A673 (cell line): ENCODE measurements around the gene NXPE4. TPM values are rescaled to one million over a fixed set of nuclear protein-coding genes. Genes with fewer than 3 reads are reported as not detected.

Experiments
- BruUV-seq: library from RNA; stranded (reverse); fragments of 400-500 nt; replicated peaks from 2 replicates; lab custom pipeline; 2021; lab: Mats Ljungman, UMichigan
- CTCF ChIA-PET: fragments of 300-600 bp; sonication (Branson Sonifier 250); formaldehyde crosslinking; loops from one replicate; lab custom pipeline; 2022; ENCODE audit warnings: antibody characterized with exemption; lab: Charles Lee
- POLR2A ChIA-PET: fragments of 300-600 bp; sonication (Branson Sonifier 250); formaldehyde crosslinking; loops from one replicate; lab custom pipeline; 2022; ENCODE audit warnings: antibody characterized with exemption; ENCODE audit not compliant: low non-redundant PET; lab: Charles Lee
- DNase-seq: peaks from one replicate; pipeline ENCODE4 v3.0.0-alpha.2; 2015; ENCODE audit warnings: low spot score
- H3K27ac ChIP-seq: fragments of 200-600 bp; sonication (generic); 2 replicates; pipeline ENCODE4 v1.5.1; 2016; ENCODE audit warnings: mixed run types, low read depth, mild to moderate bottlenecking, mixed read lengths, antibody characterized with exemption, low read length; ENCODE audit not compliant: poor library complexity, severe bottlenecking
- H3K27me3 ChIP-seq: fragments of 200-600 bp; sonication (generic); replicated peaks from 2 replicates; pipeline ENCODE4 v1.6.1; 2017; ENCODE audit warnings: mixed run types, low read depth, mild to moderate bottlenecking, mixed read lengths, antibody characterized with exemption, low read length; ENCODE audit not compliant: insufficient read depth, poor library complexity
- H3K36me3 ChIP-seq: fragments of 200-600 bp; sonication (generic); 2 replicates; pipeline ENCODE4 v1.6.1; 2016; ENCODE audit warnings: mixed run types, mild to moderate bottlenecking, mixed read lengths, antibody characterized with exemption, low read length; ENCODE audit not compliant: insufficient read depth, poor library complexity, severe bottlenecking
- H3K4me1 ChIP-seq: fragments of 200-600 bp; sonication (generic); 2 replicates; pipeline ENCODE4 v1.6.1; 2017; ENCODE audit warnings: mixed run types, mild to moderate bottlenecking, mixed read lengths, antibody characterized with exemption, low read length; ENCODE audit not compliant: insufficient read depth, poor library complexity, severe bottlenecking
- H3K4me3 ChIP-seq: fragments of 200-600 bp; sonication (generic); 2 replicates; pipeline ENCODE4 v1.5.1; 2016; ENCODE audit warnings: low read depth, mixed run types, mild to moderate bottlenecking, mixed read lengths, low read length; ENCODE audit not compliant: poor library complexity, severe bottlenecking
- H3K9me3 ChIP-seq: fragments of 200-600 bp; sonication (generic); 2 replicates; pipeline ENCODE4 v1.6.1; 2016; ENCODE audit warnings: mixed run types, low read depth, mild to moderate bottlenecking, mixed read lengths, antibody characterized with exemption, low read length; ENCODE audit not compliant: poor library complexity, severe bottlenecking
- EZH2 ChIP-seq: fragments of 200-600 bp; sonication (generic); IDR thresholded peaks from 2 replicates; pipeline ENCODE4 v1.6.1; 2017; ENCODE audit warnings: borderline replicate concordance, low read depth, mild to moderate bottlenecking, mixed read lengths, antibody characterized with exemption, low read length; ENCODE audit not compliant: poor library complexity, severe bottlenecking
- intact Hi-C: fragments of 100-400 bp; cut with micrococcal nuclease; formaldehyde crosslinking; loops from one replicate; pipeline ENCODE4 v1.10.0; 2022; ENCODE audit not compliant: unreplicated experiment
- total RNA-seq: library from RNA; stranded (reverse); gene quantifications from 2 replicates; pipeline ENCODE4 v1.2.3, GENCODE V29; 2021
- TF ChIP-seq, protein P1 (sequence below): fragments of 300-800, 200-600 bp; sonication (generic); conservative IDR thresholded peaks from 2 replicates; pipeline ENCODE4 v1.5.1; 2017; ENCODE audit warnings: low read depth, mild to moderate bottlenecking, antibody characterized with exemption, low read length, moderate library complexity, mixed read lengths

Gene NXPE4
- total RNA-seq, 1 experiment from 2014 or later = not detected

GRCh38 chr11:114621950-114622809 is 26.6 kb upstream of the NXPE4 start:
- POLR2A ChIA-PET = no interaction called here
- no peaks in the 10 kb centered on the region for H3K27me3 ChIP-seq
- BruUV-seq = no TSS peak
- no peak overlapping the region for H3K4me3 ChIP-seq
- no peaks in the 10 kb centered on the region for H3K4me1 ChIP-seq
- CTCF ChIA-PET = no interaction called here
- H3K36me3 ChIP-seq = no peaks in the 10 kb centered on the region
- no peak overlapping the region for H3K27ac ChIP-seq
- H3K9me3 ChIP-seq = peaks cover 23% of the 10 kb centered on the region
- DNase-seq = no peak
- TF ChIP-seq EZH2 = no peak
- TF ChIP-seq, protein P1, sequence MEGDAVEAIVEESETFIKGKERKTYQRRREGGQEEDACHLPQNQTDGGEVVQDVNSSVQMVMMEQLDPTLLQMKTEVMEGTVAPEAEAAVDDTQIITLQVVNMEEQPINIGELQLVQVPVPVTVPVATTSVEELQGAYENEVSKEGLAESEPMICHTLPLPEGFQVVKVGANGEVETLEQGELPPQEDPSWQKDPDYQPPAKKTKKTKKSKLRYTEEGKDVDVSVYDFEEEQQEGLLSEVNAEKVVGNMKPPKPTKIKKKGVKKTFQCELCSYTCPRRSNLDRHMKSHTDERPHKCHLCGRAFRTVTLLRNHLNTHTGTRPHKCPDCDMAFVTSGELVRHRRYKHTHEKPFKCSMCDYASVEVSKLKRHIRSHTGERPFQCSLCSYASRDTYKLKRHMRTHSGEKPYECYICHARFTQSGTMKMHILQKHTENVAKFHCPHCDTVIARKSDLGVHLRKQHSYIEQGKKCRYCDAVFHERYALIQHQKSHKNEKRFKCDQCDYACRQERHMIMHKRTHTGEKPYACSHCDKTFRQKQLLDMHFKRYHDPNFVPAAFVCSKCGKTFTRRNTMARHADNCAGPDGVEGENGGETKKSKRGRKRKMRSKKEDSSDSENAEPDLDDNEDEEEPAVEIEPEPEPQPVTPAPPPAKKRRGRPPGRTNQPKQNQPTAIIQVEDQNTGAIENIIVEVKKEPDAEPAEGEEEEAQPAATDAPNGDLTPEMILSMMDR = no peak
- intact Hi-C loops = no loop called here

GRCh38 chr11:114621072-114621471 is 25.5 kb upstream of the NXPE4 start:
- H3K36me3 ChIP-seq = no peaks in the 10 kb centered on the region
- H3K9me3 ChIP-seq = peaks cover 25% of the 10 kb centered on the region
- H3K4me1 ChIP-seq = no peaks in the 10 kb centered on the region
- TF ChIP-seq, protein P1 = no peak
- TF ChIP-seq EZH2 = no peak
- ChIA-PET POLR2A (no interaction called here), CTCF (no interaction called here)
- DNase-seq = no peak
- BruUV-seq = no TSS peak
- no peaks in the 10 kb centered on the region for H3K27me3 ChIP-seq
- intact Hi-C loops = no loop called here
- no peak overlapping the region for H3K4me3 ChIP-seq
- no peak overlapping the region for H3K27ac ChIP-seq

GRCh38 chr11:114619659-114620173 is 24.1 kb upstream of the NXPE4 start:
- ChIA-PET POLR2A (no interaction called here), CTCF (no interaction called here)
- Histone ChIP-seq H3K27me3 (no peaks in the 10 kb centered on the region), H3K27ac (no peak overlapping the region), H3K4me1 (no peaks in the 10 kb centered on the region), H3K36me3 (no peaks in the 10 kb centered on the region), H3K9me3 (peaks cover 28% of the 10 kb centered on the region), H3K4me3 (no peak overlapping the region)
- DNase-seq = no peak
- intact Hi-C loops = no loop called here
- no TSS peak for BruUV-seq
- TF ChIP-seq, protein P1 = no peak
- TF ChIP-seq EZH2 = no peak
